Lower leg skin (tissue), 4 donors: ENCODE data around the gene DCAF4. TPM values are rescaled to one million over a fixed set of nuclear protein-coding genes. Genes with fewer than 3 reads are reported as not detected.

Experiments used
- DNase-seq, 2 donors: peaks; one replicate each; pipeline ENCODE4 v3.0.0-alpha.2; 2019; ENCODE audit warnings: low spot score in 2 of 2
- H3K4me3 ChIP-seq: fragments of 200-600 bp; sonication (generic); 2 replicates; pipeline ENCODE4 v1.5.1; 2017; ENCODE audit warnings: mild to moderate bottlenecking, low read depth; ENCODE audit not compliant: poor library complexity, severe bottlenecking
- CTCF ChIP-seq, 3 donors: fragments of 450-650 bp; IDR thresholded peaks; one replicate each; pipeline ENCODE4 v1.5.1; 2016; ENCODE audit warnings: antibody characterized with exemption in 3 of 3, mild to moderate bottlenecking in 3 of 3, moderate library complexity in 2 of 3
- POLR2A ChIP-seq, 2 donors: fragments of 450-650 bp; IDR thresholded peaks; one replicate each; pipeline ENCODE4 v1.6.1; 2016 to 2017; ENCODE audit warnings: antibody characterized with exemption in 2 of 2, mild to moderate bottlenecking in 1 of 2, moderate library complexity in 1 of 2
- WGBS, 2 donors: methylation state at CpG; one replicate each; pipeline ENCODE4 v1.1.5; 2018; 5-methylcytosine and 5-hydroxymethylcytosine counted together
- intact Hi-C: fragments of 100-400 bp; cut with DNase I; formaldehyde crosslinking; loops from one replicate; pipeline ENCODE4 v1.15.0; 2023; ENCODE audit warnings: low total_unique reads
- total RNA-seq, 4 donors: library from RNA; depleted of rRNA; stranded (reverse); fragments of >200 nt; gene quantifications; one replicate each; pipeline ENCODE4 v1.1.0, GENCODE V29; 2016

The DCAF4 gene
- total RNA-seq, 4 donors from 2014 or later, result 24.0 to 40.5 (median 35.8) TPM

- intact Hi-C loops, result no loop called here
- TF ChIP-seq CTCF (IDR thresholded peaks at IDR 0.05), result no peak
- no peak for TF ChIP-seq POLR2A (IDR thresholded peaks at IDR 0.05)
- WGBS, 2 donors, result 67 to 72% methylated on average over 3 of the region's 3 CpGs
- DNase-seq, result no peak
- H3K4me3 ChIP-seq, result no peak overlapping the region
These were observed 27.8 kb upstream of the DCAF4 start for GRCh38 chr14:72898448-72898847.

GRCh38 chr14:72901361-72901760 is 24.9 kb upstream of the DCAF4 start:
- DNase-seq, result no peak
- WGBS, 2 donors, result 90 to 95% methylated on average over 3 of the region's 3 CpGs
- no peak overlapping the region for H3K4me3 ChIP-seq
- TF ChIP-seq POLR2A (IDR thresholded peaks at IDR 0.05), result no peak
- TF ChIP-seq CTCF (IDR thresholded peaks at IDR 0.05), result no peak
- intact Hi-C loops, result no loop called here

- no peak overlapping the region for H3K4me3 ChIP-seq
- TF ChIP-seq POLR2A (IDR thresholded peaks at IDR 0.05) (no peak), CTCF (IDR thresholded peaks at IDR 0.05) (no peak)
- 89 to 90% methylated on average over 5 of the region's 5 CpGs for WGBS, 2 donors
- intact Hi-C loops, result no loop called here
- no peak for DNase-seq
These were observed 23.3 kb upstream of the DCAF4 start for GRCh38 chr14:72902801-72903530.

GRCh38 chr14:72903716-72904115 is 22.5 kb upstream of the DCAF4 start:
- H3K4me3 ChIP-seq, result no peak overlapping the region
- no peak for TF ChIP-seq POLR2A (IDR thresholded peaks at IDR 0.05)
- TF ChIP-seq CTCF (IDR thresholded peaks at IDR 0.05), result no peak
- DNase-seq, result no peak
- 59 to 100% methylated on average over 1 of the region's 1 CpG for WGBS, 2 donors
- intact Hi-C loops, result loop anchor here (2.0 kb wide), 1 partner anchor 389 kb away; no protein-coding TSS in a partner anchor

GRCh38 chr14:72904218-72904617 is 22.0 kb upstream of the DCAF4 start:
- intact Hi-C loops, result loop anchor here (2.0 kb wide), 1 partner anchor 389 kb away; no protein-coding TSS in a partner anchor

More at GRCh38 chr14:72904218-72904617, 22.0 kb upstream of the DCAF4 start:
- 46 to 52% methylated on average over 1 of the region's 1 CpG for WGBS, 2 donors
- DNase-seq, result no peak
- TF ChIP-seq POLR2A (IDR thresholded peaks at IDR 0.05) (no peak), CTCF (IDR thresholded peaks at IDR 0.05) (no peak)
- no peak overlapping the region for H3K4me3 ChIP-seq
